Rectal smooth muscle tissue (tissue), 1 donor: ENCODE measurements around the gene CTDSPL.

Experiments
- H3K27ac ChIP-seq: one replicate; pipeline ENCODE4 v1.7.0; 2013; ENCODE audit warnings: low read depth, low read length, inconsistent platforms
- H3K27me3 ChIP-seq: one replicate; pipeline ENCODE4 v1.7.0; 2013; ENCODE audit warnings: low read length; ENCODE audit not compliant: control insufficient read depth, insufficient read depth
- H3K36me3 ChIP-seq: one replicate; pipeline ENCODE4 v1.7.0; 2013; ENCODE audit warnings: low read length; ENCODE audit not compliant: control insufficient read depth, insufficient read depth
- H3K4me1 ChIP-seq: one replicate; pipeline ENCODE4 v1.7.0; 2013; ENCODE audit warnings: low read length; ENCODE audit not compliant: control insufficient read depth, insufficient read depth
- H3K4me3 ChIP-seq: one replicate; pipeline ENCODE4 v1.7.0; 2013; ENCODE audit warnings: low read length
- H3K9ac ChIP-seq: one replicate; pipeline ENCODE4 v1.7.0; 2013; ENCODE audit warnings: low read length

The CTDSPL gene

GRCh38 chr3:37826502-37826901 lies 35.2 kb upstream of the CTDSPL start:
- Histone ChIP-seq H3K4me1 (peaks cover 11% of the 10 kb centered on the region), H3K27me3 (no peaks in the 10 kb centered on the region), H3K9ac (no peak overlapping the region), H3K4me3 (no peak overlapping the region), H3K36me3 (no peaks in the 10 kb centered on the region), H3K27ac (no peak overlapping the region)

GRCh38 chr3:37826933-37827332 lies 34.7 kb upstream of the CTDSPL start:
- no peak overlapping the region for H3K4me3 ChIP-seq
- no peaks in the 10 kb centered on the region for H3K27me3 ChIP-seq
- no peaks in the 10 kb centered on the region for H3K36me3 ChIP-seq
- no peak overlapping the region for H3K9ac ChIP-seq
- H3K27ac ChIP-seq: no peak overlapping the region
- H3K4me1 ChIP-seq: peaks cover 11% of the 10 kb centered on the region

GRCh38 chr3:37832480-37832879 lies 29.2 kb upstream of the CTDSPL start:
- no peaks in the 10 kb centered on the region for H3K4me1 ChIP-seq
- H3K9ac ChIP-seq: no peak overlapping the region
- H3K27ac ChIP-seq: no peak overlapping the region
- H3K27me3 ChIP-seq: no peaks in the 10 kb centered on the region
- H3K4me3 ChIP-seq: no peak overlapping the region
- H3K36me3 ChIP-seq: no peaks in the 10 kb centered on the region

- Histone ChIP-seq H3K27me3 (no peaks in the 10 kb centered on the region), H3K4me3 (no peak overlapping the region), H3K4me1 (no peaks in the 10 kb centered on the region), H3K36me3 (no peaks in the 10 kb centered on the region), H3K9ac (no peak overlapping the region), H3K27ac (no peak overlapping the region)
Observed at GRCh38 chr3:37833302-37834186, 28.1 kb upstream of the CTDSPL start.

- H3K27ac ChIP-seq: no peak overlapping the region
- no peaks in the 10 kb centered on the region for H3K4me1 ChIP-seq
- H3K4me3 ChIP-seq: no peak overlapping the region
- no peaks in the 10 kb centered on the region for H3K27me3 ChIP-seq
- no peak overlapping the region for H3K9ac ChIP-seq
- H3K36me3 ChIP-seq: no peaks in the 10 kb centered on the region
Observed at GRCh38 chr3:37836589-37836988, 25.1 kb upstream of the CTDSPL start.

- H3K27ac ChIP-seq: no peak overlapping the region
- no peak overlapping the region for H3K4me3 ChIP-seq
- no peak overlapping the region for H3K9ac ChIP-seq
- H3K4me1 ChIP-seq: no peaks in the 10 kb centered on the region
- H3K27me3 ChIP-seq: no peaks in the 10 kb centered on the region
- peaks cover 11% of the 10 kb centered on the region for H3K36me3 ChIP-seq
Observed at GRCh38 chr3:37847689-37848088, 14.0 kb upstream of the CTDSPL start.

- peaks cover 11% of the 10 kb centered on the region for H3K36me3 ChIP-seq
- no peaks in the 10 kb centered on the region for H3K27me3 ChIP-seq
- no peak overlapping the region for H3K4me3 ChIP-seq
- no peak overlapping the region for H3K27ac ChIP-seq
- no peaks in the 10 kb centered on the region for H3K4me1 ChIP-seq
- no peak overlapping the region for H3K9ac ChIP-seq
Observed at GRCh38 chr3:37849146-37849923, 12.3 kb upstream of the CTDSPL start.

GRCh38 chr3:37852097-37852496 lies 9.6 kb upstream of the CTDSPL start:
- Histone ChIP-seq H3K36me3 (peaks cover 10% of the 10 kb centered on the region), H3K4me3 (no peak overlapping the region), H3K9ac (no peak overlapping the region), H3K4me1 (peaks cover 9% of the 10 kb centered on the region), H3K27ac (no peak overlapping the region), H3K27me3 (no peaks in the 10 kb centered on the region)

GRCh38 chr3:37852771-37853170 lies 8.9 kb upstream of the CTDSPL start:
- Histone ChIP-seq H3K9ac (no peak overlapping the region), H3K4me1 (peaks cover 9% of the 10 kb centered on the region), H3K27me3 (no peaks in the 10 kb centered on the region), H3K27ac (no peak overlapping the region), H3K36me3 (peaks cover 9% of the 10 kb centered on the region), H3K4me3 (no peak overlapping the region)

- peaks cover 9% of the 10 kb centered on the region for H3K4me1 ChIP-seq
- H3K27ac ChIP-seq: no peak overlapping the region
- H3K27me3 ChIP-seq: no peaks in the 10 kb centered on the region
- no peak overlapping the region for H3K9ac ChIP-seq
- no peak overlapping the region for H3K4me3 ChIP-seq
- H3K36me3 ChIP-seq: peaks cover 9% of the 10 kb centered on the region
Observed at GRCh38 chr3:37853691-37854413, 7.8 kb upstream of the CTDSPL start.

- no peak overlapping the region for H3K27ac ChIP-seq
- H3K9ac ChIP-seq: peak overlapping the region; percentile 19
- H3K4me1 ChIP-seq: peaks cover 15% of the 10 kb centered on the region
- peaks cover 3% of the 10 kb centered on the region for H3K36me3 ChIP-seq
- no peaks in the 10 kb centered on the region for H3K27me3 ChIP-seq
- no peak overlapping the region for H3K4me3 ChIP-seq
Observed at GRCh38 chr3:37855363-37855970, 6.2 kb upstream of the CTDSPL start.

GRCh38 chr3:37856381-37856780 lies 5.3 kb upstream of the CTDSPL start:
- no peak overlapping the region for H3K9ac ChIP-seq
- H3K4me3 ChIP-seq: no peak overlapping the region
- H3K36me3 ChIP-seq: no peaks in the 10 kb centered on the region
- no peaks in the 10 kb centered on the region for H3K27me3 ChIP-seq
- H3K4me1 ChIP-seq: peaks cover 15% of the 10 kb centered on the region
- no peak overlapping the region for H3K27ac ChIP-seq
